GM23338 (cell line): Measurements from ENCODE around the gene SLC35F6. TPM values are rescaled to one million over a fixed set of nuclear protein-coding genes. Genes with fewer than 3 reads are reported as not detected.

ENCODE experiments used
- ATAC-seq: fragments of 200-7000 bp; cut with Tn5 transposase; 3 replicates; pipeline ENCODE4 v1.9.1; 2020
- DNase-seq: peaks from one replicate; pipeline ENCODE4 v3.0.0-alpha.2; 2015; ENCODE audit warnings: low spot score
- H2AFZ ChIP-seq: fragments of 200-600 bp; sonication (generic); 2 replicates; pipeline ENCODE4 v1.8.0; 2016; ENCODE audit warnings: antibody characterized with exemption, mild to moderate bottlenecking, moderate library complexity
- H3F3A ChIP-seq: fragments of 200-600 bp; sonication (generic); replicated peaks from 2 replicates; pipeline ENCODE4 v1.8.0; 2017; ENCODE audit warnings: antibody characterized with exemption, mixed run types, low read depth
- H3K27ac ChIP-seq: fragments of 200-600 bp; sonication (generic); 2 replicates; pipeline ENCODE4 v1.6.1; 2016; ENCODE audit warnings: low read depth
- H3K27me3 ChIP-seq: fragments of 200-600 bp; sonication (generic); 2 replicates; pipeline ENCODE4 v1.8.0; 2016; ENCODE audit warnings: mild to moderate bottlenecking, mixed run types, moderate library complexity; ENCODE audit not compliant: insufficient read depth
- H3K36me3 ChIP-seq: fragments of 200-600 bp; sonication (generic); 2 replicates; pipeline ENCODE4 v1.8.0; 2016; ENCODE audit warnings: mild to moderate bottlenecking; ENCODE audit not compliant: insufficient read depth
- H3K4me1 ChIP-seq: fragments of 200-600 bp; sonication (generic); 2 replicates; pipeline ENCODE4 v1.8.0; 2016; ENCODE audit warnings: mild to moderate bottlenecking, moderate library complexity; ENCODE audit not compliant: insufficient read depth
- H3K4me2 ChIP-seq: fragments of 200-600 bp; sonication (generic); 2 replicates; pipeline ENCODE4 v1.7.1; 2017; ENCODE audit warnings: mixed run types
- H3K4me3 ChIP-seq: fragments of 200-600 bp; sonication (generic); 2 replicates; pipeline ENCODE4 v1.6.1; 2016; ENCODE audit warnings: mixed run types
- H3K79me2 ChIP-seq: fragments of 200-600 bp; sonication (generic); replicated peaks from 2 replicates; pipeline ENCODE4 v1.8.0; 2017; ENCODE audit warnings: mild to moderate bottlenecking; ENCODE audit not compliant: insufficient read depth
- H3K9me2 ChIP-seq: fragments of 200-600 bp; sonication (generic); 2 replicates; pipeline ENCODE4 v1.8.0; 2017; ENCODE audit not compliant: insufficient read depth
- H4K20me1 ChIP-seq: fragments of 200-600 bp; sonication (generic); replicated peaks from 2 replicates; pipeline ENCODE4 v1.8.0; 2017; ENCODE audit warnings: mild to moderate bottlenecking; ENCODE audit not compliant: insufficient read depth
- H3K27ac Mint-ChIP-seq: 2 replicates; pipeline ENCODE4 v1.8.0; 2020; ENCODE audit warnings: inconsistent platforms, mild to moderate bottlenecking, moderate library complexity, mixed read lengths
- H3K27me3 Mint-ChIP-seq: 3 replicates; pipeline ENCODE4 v1.8.0; 2022; ENCODE audit warnings: low read depth, mild to moderate bottlenecking, moderate library complexity, mixed read lengths, inconsistent platforms; ENCODE audit not compliant: insufficient read depth, poor library complexity
- H3K36me3 Mint-ChIP-seq: 3 replicates; pipeline ENCODE4 v1.8.0; 2021; ENCODE audit warnings: low read depth, mild to moderate bottlenecking, inconsistent platforms, moderate library complexity, mixed read lengths
- H3K4me1 Mint-ChIP-seq: 3 replicates; pipeline ENCODE4 v1.8.0; 2020; ENCODE audit warnings: mild to moderate bottlenecking, inconsistent platforms, mixed read lengths
- H3K4me3 Mint-ChIP-seq: 3 replicates; pipeline ENCODE4 v1.8.0; 2021; ENCODE audit warnings: moderate library complexity, mild to moderate bottlenecking, inconsistent platforms, mixed read lengths
- H3K9me3 Mint-ChIP-seq: 3 replicates; pipeline ENCODE4 v1.8.0; 2020; ENCODE audit warnings: moderate library complexity, mild to moderate bottlenecking, inconsistent platforms, mixed read lengths
- CREB1 ChIP-seq: fragments of 250-450 bp; sonication (Bioruptor Pico); IDR thresholded peaks from 2 replicates; pipeline ENCODE4 v1.5.0; 2020; ENCODE audit warnings: low read depth, mild to moderate bottlenecking, moderate library complexity
- ETS1 ChIP-seq: IDR thresholded peaks from 2 replicates; pipeline ENCODE4 v1.6.1; 2016; ENCODE audit warnings: antibody characterized with exemption
- EZH2 ChIP-seq: fragments of 200-600 bp; sonication (generic); IDR thresholded peaks from one replicate; pipeline ENCODE4 v1.8.0; 2017; ENCODE audit warnings: antibody characterized with exemption, mild to moderate bottlenecking, low read depth; ENCODE audit not compliant: unreplicated experiment
- EZH2phosphoT487 ChIP-seq: fragments of 200-600 bp; sonication (generic); IDR thresholded peaks from one replicate; pipeline ENCODE4 v1.8.1; 2018; ENCODE audit warnings: antibody characterized with exemption; ENCODE audit not compliant: unreplicated experiment
- JUNB ChIP-seq: IDR thresholded peaks from one replicate; pipeline ENCODE4 v1.6.1; 2016; ENCODE audit warnings: antibody characterized with exemption; ENCODE audit not compliant: unreplicated experiment
- NANOG ChIP-seq: IDR thresholded peaks from 2 replicates; pipeline ENCODE4 v1.6.1; 2016; ENCODE audit warnings: antibody characterized with exemption, borderline replicate concordance
- POLR2AphosphoS5 ChIP-seq: IDR thresholded peaks from 2 replicates; pipeline ENCODE4 v1.6.1; 2016; ENCODE audit warnings: antibody characterized with exemption, low read depth
- REST ChIP-seq: IDR thresholded peaks from one replicate; pipeline ENCODE4 v1.6.1; 2018; ENCODE audit warnings: antibody characterized with exemption; ENCODE audit not compliant: unreplicated experiment
- STAT1 ChIP-seq: IDR thresholded peaks from one replicate; pipeline ENCODE4 v1.6.1; 2016; ENCODE audit warnings: antibody characterized with exemption; ENCODE audit not compliant: unreplicated experiment
- ZNF114 ChIP-seq: fragments of 250-450 bp; sonication (Bioruptor Pico); IDR thresholded peaks from 2 replicates; pipeline ENCODE4 v1.5.0; 2020; ENCODE audit warnings: mild to moderate bottlenecking, moderate library complexity
- ZNF331 ChIP-seq: fragments of 250-450 bp; sonication (Bioruptor Pico); IDR thresholded peaks from 2 replicates; pipeline ENCODE4 v1.5.0; 2020; ENCODE audit warnings: low read depth, mild to moderate bottlenecking, moderate library complexity
- polyA plus RNA-seq: library from polyadenylated mRNA; unstranded; fragments of >200 nt; fragmentation: Nextera tagmentation; extraction: Ambion mirVana; gene quantifications from 2 replicates; pipeline ENCODE4 v1.2.1, GENCODE V29; 2016
- total RNA-seq: library from RNA; depleted of rRNA; stranded (reverse); fragments of >200 nt; shearing (Covaris generic); gene quantifications from 2 replicates; pipeline ENCODE4 v1.2.3, GENCODE V29; 2014
- TF ChIP-seq, protein P1 (sequence below), 2 experiments: fragments of 200-600 bp in 1 of 2; sonication (generic) in 1 of 2; conservative IDR thresholded peaks; 2 replicates each; pipeline versions ENCODE4 v1.5.1 to v1.6.1; 2016 to 2017; ENCODE audit warnings: antibody characterized with exemption in 2 of 2, low read depth in 2 of 2, mild to moderate bottlenecking in 2 of 2, moderate library complexity in 1 of 2
- TF ChIP-seq, protein P2 (sequence below): fragments of 250-450 bp; sonication (Bioruptor Pico); IDR thresholded peaks from 2 replicates; pipeline ENCODE4 v1.5.0; 2020; ENCODE audit warnings: mild to moderate bottlenecking, moderate library complexity

The SLC35F6 gene
- total and polyA plus RNA-seq, 2 experiments from 2014 or later, result 6.0 to 15.0 TPM

DNA sequence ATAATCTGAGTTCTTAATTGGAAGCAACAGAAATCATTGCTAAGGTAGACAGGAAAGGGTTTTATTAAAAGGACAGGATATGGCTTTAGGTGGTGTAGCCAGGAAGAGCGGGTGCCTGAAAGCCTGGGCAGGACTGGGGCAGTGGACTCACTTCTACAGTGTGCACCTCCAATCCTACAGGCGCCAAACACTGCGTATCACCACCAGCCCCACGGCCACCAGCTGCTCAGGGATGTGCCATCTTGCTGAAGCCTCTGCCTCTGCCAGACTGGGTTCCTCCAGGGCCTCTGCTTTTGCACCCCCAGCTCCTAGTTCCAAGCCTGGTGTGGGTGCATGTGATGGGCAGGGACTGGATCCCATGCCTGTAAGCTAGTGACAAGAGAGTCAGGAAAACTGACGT, 54.2 kb downstream of the SLC35F6 start:
- Mint-ChIP-seq H3K36me3 (no peaks in the 10 kb centered on the region), H3K27me3 (peaks cover 3% of the 10 kb centered on the region), H3K27ac (no peak overlapping the region), H3K9me3 (no peaks in the 10 kb centered on the region; the same call in 2 of the 3 replicates), H3K4me1 (peaks cover 6% of the 10 kb centered on the region; the same call in 2 of the 3 replicates), H3K4me3 (no peak overlapping the region)
- Histone ChIP-seq H3K27ac (no peak overlapping the region), H3F3A (no peaks in the 10 kb centered on the region), H3K4me3 (no peak overlapping the region), H3K4me1 (no peaks in the 10 kb centered on the region), H2AFZ (no peak overlapping the region), H3K9me2 (no peaks in the 10 kb centered on the region), H3K79me2 (no peaks in the 10 kb centered on the region), H3K27me3 (no peaks in the 10 kb centered on the region), H3K4me2 (no peak overlapping the region), H4K20me1 (no peaks in the 10 kb centered on the region), H3K36me3 (no peaks in the 10 kb centered on the region)
- ATAC-seq, result no peak
- TF ChIP-seq CREB1 (CRISPR knock-in tag) (no peak), ETS1 (no peak), ZNF114 (CRISPR knock-in tag) (no peak), JUNB (no peak), ZNF331 (no peak), POLR2AphosphoS5 (no peak), REST (no peak), EZH2 (no peak), STAT1 (no peak), NANOG (no peak), EZH2phosphoT487 (no peak)
- TF ChIP-seq, protein P1, sequence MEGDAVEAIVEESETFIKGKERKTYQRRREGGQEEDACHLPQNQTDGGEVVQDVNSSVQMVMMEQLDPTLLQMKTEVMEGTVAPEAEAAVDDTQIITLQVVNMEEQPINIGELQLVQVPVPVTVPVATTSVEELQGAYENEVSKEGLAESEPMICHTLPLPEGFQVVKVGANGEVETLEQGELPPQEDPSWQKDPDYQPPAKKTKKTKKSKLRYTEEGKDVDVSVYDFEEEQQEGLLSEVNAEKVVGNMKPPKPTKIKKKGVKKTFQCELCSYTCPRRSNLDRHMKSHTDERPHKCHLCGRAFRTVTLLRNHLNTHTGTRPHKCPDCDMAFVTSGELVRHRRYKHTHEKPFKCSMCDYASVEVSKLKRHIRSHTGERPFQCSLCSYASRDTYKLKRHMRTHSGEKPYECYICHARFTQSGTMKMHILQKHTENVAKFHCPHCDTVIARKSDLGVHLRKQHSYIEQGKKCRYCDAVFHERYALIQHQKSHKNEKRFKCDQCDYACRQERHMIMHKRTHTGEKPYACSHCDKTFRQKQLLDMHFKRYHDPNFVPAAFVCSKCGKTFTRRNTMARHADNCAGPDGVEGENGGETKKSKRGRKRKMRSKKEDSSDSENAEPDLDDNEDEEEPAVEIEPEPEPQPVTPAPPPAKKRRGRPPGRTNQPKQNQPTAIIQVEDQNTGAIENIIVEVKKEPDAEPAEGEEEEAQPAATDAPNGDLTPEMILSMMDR (conservative IDR thresholded peaks at IDR 0.05; ENCODE audit: low read depth in 2 of 2), result no peak
- TF ChIP-seq, protein P2, sequence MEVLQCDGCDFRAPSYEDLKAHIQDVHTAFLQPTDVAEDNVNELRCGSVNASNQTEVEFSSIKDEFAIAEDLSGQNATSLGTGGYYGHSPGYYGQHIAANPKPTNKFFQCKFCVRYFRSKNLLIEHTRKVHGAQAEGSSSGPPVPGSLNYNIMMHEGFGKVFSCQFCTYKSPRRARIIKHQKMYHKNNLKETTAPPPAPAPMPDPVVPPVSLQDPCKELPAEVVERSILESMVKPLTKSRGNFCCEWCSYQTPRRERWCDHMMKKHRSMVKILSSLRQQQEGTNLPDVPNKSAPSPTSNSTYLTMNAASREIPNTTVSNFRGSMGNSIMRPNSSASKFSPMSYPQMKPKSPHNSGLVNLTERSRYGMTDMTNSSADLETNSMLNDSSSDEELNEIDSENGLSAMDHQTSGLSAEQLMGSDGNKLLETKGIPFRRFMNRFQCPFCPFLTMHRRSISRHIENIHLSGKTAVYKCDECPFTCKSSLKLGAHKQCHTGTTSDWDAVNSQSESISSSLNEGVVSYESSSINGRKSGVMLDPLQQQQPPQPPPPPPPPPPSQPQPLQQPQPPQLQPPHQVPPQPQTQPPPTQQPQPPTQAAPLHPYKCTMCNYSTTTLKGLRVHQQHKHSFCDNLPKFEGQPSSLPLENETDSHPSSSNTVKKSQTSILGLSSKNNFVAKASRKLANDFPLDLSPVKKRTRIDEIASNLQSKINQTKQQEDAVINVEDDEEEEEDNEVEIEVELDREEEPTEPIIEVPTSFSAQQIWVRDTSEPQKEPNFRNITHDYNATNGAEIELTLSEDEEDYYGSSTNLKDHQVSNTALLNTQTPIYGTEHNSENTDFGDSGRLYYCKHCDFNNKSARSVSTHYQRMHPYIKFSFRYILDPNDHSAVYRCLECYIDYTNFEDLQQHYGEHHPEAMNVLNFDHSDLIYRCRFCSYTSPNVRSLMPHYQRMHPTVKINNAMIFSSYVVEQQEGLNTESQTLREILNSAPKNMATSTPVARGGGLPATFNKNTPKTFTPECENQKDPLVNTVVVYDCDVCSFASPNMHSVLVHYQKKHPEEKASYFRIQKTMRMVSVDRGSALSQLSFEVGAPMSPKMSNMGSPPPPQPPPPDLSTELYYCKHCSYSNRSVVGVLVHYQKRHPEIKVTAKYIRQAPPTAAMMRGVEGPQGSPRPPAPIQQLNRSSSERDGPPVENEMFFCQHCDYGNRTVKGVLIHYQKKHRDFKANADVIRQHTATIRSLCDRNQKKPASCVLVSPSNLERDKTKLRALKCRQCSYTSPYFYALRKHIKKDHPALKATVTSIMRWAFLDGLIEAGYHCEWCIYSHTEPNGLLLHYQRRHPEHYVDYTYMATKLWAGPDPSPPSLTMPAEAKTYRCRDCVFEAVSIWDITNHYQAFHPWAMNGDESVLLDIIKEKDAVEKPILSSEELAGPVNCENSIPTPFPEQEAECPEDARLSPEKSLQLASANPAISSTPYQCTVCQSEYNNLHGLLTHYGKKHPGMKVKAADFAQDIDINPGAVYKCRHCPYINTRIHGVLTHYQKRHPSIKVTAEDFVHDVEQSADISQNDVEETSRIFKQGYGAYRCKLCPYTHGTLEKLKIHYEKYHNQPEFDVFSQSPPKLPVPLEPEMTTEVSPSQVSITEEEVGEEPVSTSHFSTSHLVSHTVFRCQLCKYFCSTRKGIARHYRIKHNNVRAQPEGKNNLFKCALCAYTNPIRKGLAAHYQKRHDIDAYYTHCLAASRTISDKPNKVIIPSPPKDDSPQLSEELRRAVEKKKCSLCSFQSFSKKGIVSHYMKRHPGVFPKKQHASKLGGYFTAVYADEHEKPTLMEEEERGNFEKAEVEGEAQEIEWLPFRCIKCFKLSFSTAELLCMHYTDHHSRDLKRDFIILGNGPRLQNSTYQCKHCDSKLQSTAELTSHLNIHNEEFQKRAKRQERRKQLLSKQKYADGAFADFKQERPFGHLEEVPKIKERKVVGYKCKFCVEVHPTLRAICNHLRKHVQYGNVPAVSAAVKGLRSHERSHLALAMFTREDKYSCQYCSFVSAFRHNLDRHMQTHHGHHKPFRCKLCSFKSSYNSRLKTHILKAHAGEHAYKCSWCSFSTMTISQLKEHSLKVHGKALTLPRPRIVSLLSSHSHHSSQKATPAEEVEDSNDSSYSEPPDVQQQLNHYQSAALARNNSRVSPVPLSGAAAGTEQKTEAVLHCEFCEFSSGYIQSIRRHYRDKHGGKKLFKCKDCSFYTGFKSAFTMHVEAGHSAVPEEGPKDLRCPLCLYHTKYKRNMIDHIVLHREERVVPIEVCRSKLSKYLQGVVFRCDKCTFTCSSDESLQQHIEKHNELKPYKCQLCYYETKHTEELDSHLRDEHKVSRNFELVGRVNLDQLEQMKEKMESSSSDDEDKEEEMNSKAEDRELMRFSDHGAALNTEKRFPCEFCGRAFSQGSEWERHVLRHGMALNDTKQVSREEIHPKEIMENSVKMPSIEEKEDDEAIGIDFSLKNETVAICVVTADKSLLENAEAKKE (CRISPR knock-in tag), result no peak
- no peak for DNase-seq
